ENCODE measurements around the gene CADPS.

DNA sequence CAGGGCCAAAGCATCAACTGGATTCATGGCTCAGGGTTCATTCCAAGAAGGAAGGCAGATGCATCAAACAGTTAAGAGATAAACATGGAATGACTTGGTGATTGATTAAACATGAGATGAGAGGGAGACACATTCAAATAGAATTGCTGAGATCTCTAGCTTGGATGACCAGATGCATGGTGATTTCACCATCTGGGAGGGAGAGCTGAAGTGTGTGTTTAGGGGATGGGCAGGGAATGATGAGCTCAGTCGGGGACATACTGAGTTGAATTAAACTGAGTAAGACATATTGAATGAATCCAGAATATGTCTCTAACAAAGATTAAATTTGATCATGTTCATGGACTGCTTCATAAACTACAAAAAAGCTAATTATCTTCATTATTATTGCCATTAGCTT is 35.5 kb downstream of the CADPS start:
- TF ChIP-seq RAD21 (conservative IDR thresholded peaks at IDR 0.05 in 1 of 2, IDR thresholded peaks at IDR 0.05 in 1 of 2) (no peak), KDM5A (IDR thresholded peaks at IDR 0.05) (no peak), REST (IDR thresholded peaks at IDR 0.05) (no peak), CBX8 (IDR thresholded peaks at IDR 0.05) (no peak), MAX (IDR thresholded peaks at IDR 0.05) (no peak), MAZ (IDR thresholded peaks at IDR 0.05; ENCODE audit: borderline replicate concordance, low read depth, low read length) (no peak)
- TF ChIP-seq, protein P1, sequence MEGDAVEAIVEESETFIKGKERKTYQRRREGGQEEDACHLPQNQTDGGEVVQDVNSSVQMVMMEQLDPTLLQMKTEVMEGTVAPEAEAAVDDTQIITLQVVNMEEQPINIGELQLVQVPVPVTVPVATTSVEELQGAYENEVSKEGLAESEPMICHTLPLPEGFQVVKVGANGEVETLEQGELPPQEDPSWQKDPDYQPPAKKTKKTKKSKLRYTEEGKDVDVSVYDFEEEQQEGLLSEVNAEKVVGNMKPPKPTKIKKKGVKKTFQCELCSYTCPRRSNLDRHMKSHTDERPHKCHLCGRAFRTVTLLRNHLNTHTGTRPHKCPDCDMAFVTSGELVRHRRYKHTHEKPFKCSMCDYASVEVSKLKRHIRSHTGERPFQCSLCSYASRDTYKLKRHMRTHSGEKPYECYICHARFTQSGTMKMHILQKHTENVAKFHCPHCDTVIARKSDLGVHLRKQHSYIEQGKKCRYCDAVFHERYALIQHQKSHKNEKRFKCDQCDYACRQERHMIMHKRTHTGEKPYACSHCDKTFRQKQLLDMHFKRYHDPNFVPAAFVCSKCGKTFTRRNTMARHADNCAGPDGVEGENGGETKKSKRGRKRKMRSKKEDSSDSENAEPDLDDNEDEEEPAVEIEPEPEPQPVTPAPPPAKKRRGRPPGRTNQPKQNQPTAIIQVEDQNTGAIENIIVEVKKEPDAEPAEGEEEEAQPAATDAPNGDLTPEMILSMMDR (IDR thresholded peaks at IDR 0.05): no peak

Data from A549 (cell line).